Endothelial cell (in vitro differentiated cells): ENCODE results near the gene GPRIN1. TPM values are rescaled to one million over a fixed set of nuclear protein-coding genes. Genes with fewer than 3 reads are reported as not detected.

Experiments
- DNase-seq: peaks from one replicate; pipeline ENCODE4 v3.0.0; 2021; ENCODE audit warnings: low spot score
- H3K27ac Mint-ChIP-seq: one replicate; pipeline ENCODE4 v1.8.0; 2021; ENCODE audit warnings: mixed read lengths, inconsistent platforms; ENCODE audit not compliant: unreplicated experiment
- H3K27me3 Mint-ChIP-seq: one replicate; pipeline ENCODE4 v1.8.0; 2021; ENCODE audit warnings: mild to moderate bottlenecking, moderate library complexity, mixed read lengths, inconsistent platforms; ENCODE audit not compliant: unreplicated experiment
- H3K36me3 Mint-ChIP-seq: one replicate; pipeline ENCODE4 v1.8.0; 2021; ENCODE audit warnings: mild to moderate bottlenecking, low read depth, mixed read lengths, inconsistent platforms; ENCODE audit not compliant: unreplicated experiment
- H3K4me1 Mint-ChIP-seq: one replicate; pipeline ENCODE4 v1.8.0; 2021; ENCODE audit warnings: mild to moderate bottlenecking, mixed read lengths, inconsistent platforms; ENCODE audit not compliant: unreplicated experiment
- H3K4me3 Mint-ChIP-seq: one replicate; pipeline ENCODE4 v1.8.0; 2021; ENCODE audit warnings: mild to moderate bottlenecking, mixed read lengths, inconsistent platforms; ENCODE audit not compliant: unreplicated experiment
- H3K9me3 Mint-ChIP-seq: one replicate; pipeline ENCODE4 v1.8.0; 2021; ENCODE audit warnings: mixed read lengths, inconsistent platforms; ENCODE audit not compliant: unreplicated experiment
- CTCF ChIP-seq: fragments of 200-600 bp; sonication (generic); IDR thresholded peaks from one replicate; pipeline ENCODE4 v1.5.0; 2021; ENCODE audit warnings: antibody characterized with exemption; ENCODE audit not compliant: unreplicated experiment
- total RNA-seq: library from RNA; stranded (reverse); fragmentation: NEBNext Ultra II Directional; extraction: Animal tissue kit (Norgen Biotek cat#: 25700); gene quantifications from one replicate; pipeline ENCODE4 v1.2.1, GENCODE V29; 2021; ENCODE audit not compliant: unreplicated experiment

GPRIN1 gene
- total RNA-seq, 1 donor from 2014 or later = 3.9 TPM

GRCh38 chr5:176560364-176560763 lies 49.6 kb downstream of the GPRIN1 start:
- no peak for TF ChIP-seq CTCF
- no peak overlapping the region for H3K27ac Mint-ChIP-seq
- H3K9me3 Mint-ChIP-seq = no peaks in the 10 kb centered on the region
- no peak overlapping the region for H3K4me3 Mint-ChIP-seq
- peaks cover 3% of the 10 kb centered on the region for H3K4me1 Mint-ChIP-seq
- DNase-seq = no peak
- peaks cover 5% of the 10 kb centered on the region for H3K27me3 Mint-ChIP-seq
- H3K36me3 Mint-ChIP-seq = no peaks in the 10 kb centered on the region

GRCh38 chr5:176559683-176560082 lies 50.3 kb downstream of the GPRIN1 start:
- Mint-ChIP-seq H3K4me3 (no peak overlapping the region), H3K27ac (no peak overlapping the region), H3K4me1 (peaks cover 3% of the 10 kb centered on the region), H3K9me3 (no peaks in the 10 kb centered on the region), H3K27me3 (peaks cover 5% of the 10 kb centered on the region), H3K36me3 (no peaks in the 10 kb centered on the region)
- DNase-seq = no peak
- TF ChIP-seq CTCF = no peak

- H3K27me3 Mint-ChIP-seq = peaks cover 6% of the 10 kb centered on the region
- no peak for DNase-seq
- H3K27ac Mint-ChIP-seq = no peak overlapping the region
- H3K4me1 Mint-ChIP-seq = peaks cover 3% of the 10 kb centered on the region
- H3K4me3 Mint-ChIP-seq = no peak overlapping the region
- H3K36me3 Mint-ChIP-seq = no peaks in the 10 kb centered on the region
- no peak for TF ChIP-seq CTCF
- H3K9me3 Mint-ChIP-seq = no peaks in the 10 kb centered on the region
Observed at GRCh38 chr5:176557846-176558245, 52.1 kb downstream of the GPRIN1 start.

- H3K27ac Mint-ChIP-seq = no peak overlapping the region
- no peak overlapping the region for H3K4me3 Mint-ChIP-seq
Observed at GRCh38 chr5:176553260-176554085, 56.5 kb downstream of the GPRIN1 start.

More at GRCh38 chr5:176553260-176554085, 56.5 kb downstream of the GPRIN1 start:
- Mint-ChIP-seq H3K9me3 (no peaks in the 10 kb centered on the region), H3K4me1 (peaks cover 3% of the 10 kb centered on the region), H3K36me3 (no peaks in the 10 kb centered on the region), H3K27me3 (peaks cover 7% of the 10 kb centered on the region)
- no peak for DNase-seq
- TF ChIP-seq CTCF = no peak
